Left lung (tissue), 10 donors: ENCODE measurements around the gene KIF26A. TPM values are rescaled to one million over a fixed set of nuclear protein-coding genes. Genes with fewer than 3 reads are reported as not detected.

Source experiments
- ATAC-seq: fragments of 200-7000 bp; cut with Tn5 transposase; one replicate; pipeline ENCODE4 v1.9.1; 2020; ENCODE audit warnings: moderate library complexity
- DNase-seq, 4 donors: peaks; one replicate each; pipeline ENCODE4 v3.0.0-alpha.2; 2013 to 2020
- H3K27ac ChIP-seq, 2 donors: fragments of 200-600 bp; sonication (generic) in 1 of 2; one replicate each; pipeline versions ENCODE4 v1.5.0 to v1.8.0; 2020 to 2021
- H3K27me3 ChIP-seq, 2 donors: fragments of 200-600 bp; sonication (generic) in 1 of 2; one replicate each; pipeline versions ENCODE4 v1.5.0 to v1.8.0; 2020 to 2021
- H3K36me3 ChIP-seq, 2 donors: fragments of 200-600 bp; sonication (generic) in 1 of 2; one replicate each; pipeline versions ENCODE4 v1.5.0 to v1.8.0; 2020 to 2021
- H3K4me1 ChIP-seq, 2 donors: fragments of 200-600 bp; one replicate each; pipeline ENCODE4 v1.8.0; 2021
- H3K4me3 ChIP-seq, 2 donors: fragments of 200-600 bp; sonication (generic) in 1 of 2; one replicate each; pipeline versions ENCODE4 v1.5.0 to v1.8.0; 2020 to 2021; ENCODE audit warnings: mild to moderate bottlenecking in 1 of 2
- H3K9me3 ChIP-seq, 2 donors: fragments of 200-600 bp; sonication (generic) in 1 of 2; one replicate each; pipeline versions ENCODE4 v1.5.0 to v1.8.0; 2020 to 2021
- CTCF ChIP-seq, 2 donors: fragments of 200-600 bp; sonication (generic) in 1 of 2; IDR thresholded peaks; one replicate each; pipeline versions ENCODE4 v1.5.0 to v1.8.0; 2021; ENCODE audit warnings: antibody characterized with exemption in 2 of 2
- intact Hi-C, 2 donors: fragments of 100-400 bp; cut with DNase I; formaldehyde crosslinking; loops; one replicate each; pipeline versions ENCODE4 v1.11.2 to v1.14.2; 2022
- polyA plus RNA-seq, 6 donors: library from polyadenylated mRNA; unstranded; fragments of 120-200 nt; gene quantifications; one replicate each; pipeline ENCODE4 v1.2.1, GENCODE V29; 2013; ENCODE audit not compliant: insufficient read length in 6 of 6
- total RNA-seq, 2 donors: library from RNA; stranded (reverse); fragmentation: NEBNext Ultra II Directional; extraction: Animal tissue kit (Norgen Biotek cat#: 25700); gene quantifications; one replicate each; pipeline ENCODE4 v1.2.1, GENCODE V29; 2021
- donor health status: DM: no; HTN: yes; CAD: no.
- donor health status: DM: no; HTN: no; CAD: no.

KIF26A gene
- total and polyA plus RNA-seq, 8 donors, result 4.5 to 25.5 (median 14.4) TPM

DNA sequence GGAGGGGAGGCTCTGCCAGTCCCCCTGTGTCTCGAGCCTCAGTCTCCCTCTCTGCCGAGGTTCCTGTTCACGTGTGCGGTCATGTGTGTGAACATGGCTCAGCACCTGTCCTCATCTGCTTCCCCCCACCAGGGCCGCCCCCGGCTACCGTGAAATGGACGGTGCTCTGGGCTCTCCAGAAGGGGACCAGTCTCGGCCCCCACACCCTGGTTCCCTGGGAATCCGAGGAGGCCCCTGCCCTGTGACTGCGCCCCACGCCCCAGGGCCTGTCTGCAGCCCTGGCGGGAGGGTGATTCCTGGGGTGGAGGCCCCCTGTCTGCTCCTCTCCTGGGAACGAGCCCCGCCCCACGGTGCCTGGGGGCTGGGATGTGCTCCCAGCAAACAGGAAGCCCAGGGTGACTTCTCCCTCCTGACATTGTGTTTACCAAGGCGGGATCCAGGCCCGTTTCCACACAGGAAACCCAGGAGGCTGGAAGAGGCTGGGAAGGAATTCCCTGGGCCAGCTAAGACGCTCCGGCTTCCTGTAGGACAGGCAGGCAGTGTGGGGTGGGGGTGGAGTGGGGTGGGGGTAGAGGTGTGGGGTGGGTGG, 46.6 kb downstream of the KIF26A start:
- H3K27me3 ChIP-seq, result peaks cover 0 to 6% of the 10 kb centered on the region in 2 donors
- TF ChIP-seq CTCF (IDR thresholded peaks at IDR 0.05), result no peak
- no peaks in the 10 kb centered on the region for H3K4me1 ChIP-seq
- intact Hi-C loops, result no loop called here
- no peaks in the 10 kb centered on the region for H3K9me3 ChIP-seq
- DNase-seq, result peak in 2 of 4 donors; percentile 60 to 77
- no peak overlapping the region for H3K4me3 ChIP-seq
- H3K27ac ChIP-seq, result peak overlapping the region; percentile 33 to 62
- ATAC-seq, result no peak
- H3K36me3 ChIP-seq, result no peaks in the 10 kb centered on the region

DNA sequence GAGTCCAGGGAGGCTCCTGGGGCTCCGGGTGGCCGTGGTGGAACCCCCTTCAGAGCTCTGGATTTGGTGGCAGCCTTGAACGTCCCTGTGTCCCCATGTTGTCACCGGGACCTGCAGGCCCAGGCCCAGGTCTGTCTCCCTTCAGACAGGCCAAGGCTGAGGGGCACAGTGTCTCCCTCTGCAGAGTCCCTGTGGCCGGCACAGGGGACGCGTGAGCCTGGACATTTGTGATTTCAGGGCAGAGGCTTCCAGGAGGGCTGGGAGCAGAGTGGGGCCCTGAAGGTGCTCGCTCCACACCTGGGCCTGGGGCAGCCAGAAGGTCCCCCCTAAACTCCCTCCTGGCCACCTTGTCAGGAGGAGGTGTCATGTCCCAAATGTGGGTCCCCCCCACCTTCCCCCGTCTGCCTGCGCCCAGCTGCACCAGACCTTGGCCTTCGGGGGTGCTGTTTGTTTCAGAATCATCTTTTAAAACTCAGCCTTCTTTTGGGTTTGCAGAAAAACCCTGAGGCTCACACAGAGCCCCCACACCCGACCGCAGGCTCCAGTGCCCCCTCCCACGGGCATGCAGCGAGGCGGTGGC, 47.6 kb downstream of the KIF26A start:
- intact Hi-C loops, result no loop called here
- TF ChIP-seq CTCF (IDR thresholded peaks at IDR 0.05), result no peak
- ATAC-seq, result no peak
- Histone ChIP-seq H3K27ac (no peak overlapping the region), H3K4me1 (no peaks in the 10 kb centered on the region), H3K27me3 (peaks cover 0 to 6% of the 10 kb centered on the region in 2 donors), H3K9me3 (no peaks in the 10 kb centered on the region), H3K4me3 (no peak overlapping the region), H3K36me3 (no peaks in the 10 kb centered on the region)
- DNase-seq, result peak in 1 of 4 donors; percentile 66

DNA sequence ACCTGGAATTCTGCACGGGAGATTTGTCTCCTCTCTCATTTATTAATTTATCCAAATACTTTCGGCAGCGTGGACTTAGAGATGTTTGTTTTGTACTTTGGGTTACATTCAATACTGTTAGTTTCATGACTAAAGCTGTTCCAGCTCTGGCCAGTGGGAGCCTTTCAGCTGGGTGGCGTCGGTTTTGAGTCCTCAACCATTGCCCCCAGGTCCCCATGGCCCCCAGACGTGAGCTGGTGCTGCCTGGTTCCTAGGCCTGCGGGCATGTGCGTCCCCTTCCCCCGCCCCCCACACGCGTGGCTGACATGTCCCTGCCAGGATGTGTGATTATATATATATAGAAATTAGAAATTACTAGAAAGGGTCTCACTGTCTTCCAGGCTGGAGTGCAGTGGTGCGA, 48.2 kb downstream of the KIF26A start:
- ATAC-seq (no peak), DNase-seq (peak in 1 of 4 donors; percentile 61)
- intact Hi-C loops, result no loop called here
- peaks cover 0 to 6% of the 10 kb centered on the region in 2 donors for H3K27me3 ChIP-seq
- TF ChIP-seq CTCF (IDR thresholded peaks at IDR 0.05), result no peak
- H3K4me1 ChIP-seq, result no peaks in the 10 kb centered on the region
- H3K27ac ChIP-seq, result no peak overlapping the region
- no peaks in the 10 kb centered on the region for H3K9me3 ChIP-seq
- no peaks in the 10 kb centered on the region for H3K36me3 ChIP-seq
- no peak overlapping the region for H3K4me3 ChIP-seq

DNA sequence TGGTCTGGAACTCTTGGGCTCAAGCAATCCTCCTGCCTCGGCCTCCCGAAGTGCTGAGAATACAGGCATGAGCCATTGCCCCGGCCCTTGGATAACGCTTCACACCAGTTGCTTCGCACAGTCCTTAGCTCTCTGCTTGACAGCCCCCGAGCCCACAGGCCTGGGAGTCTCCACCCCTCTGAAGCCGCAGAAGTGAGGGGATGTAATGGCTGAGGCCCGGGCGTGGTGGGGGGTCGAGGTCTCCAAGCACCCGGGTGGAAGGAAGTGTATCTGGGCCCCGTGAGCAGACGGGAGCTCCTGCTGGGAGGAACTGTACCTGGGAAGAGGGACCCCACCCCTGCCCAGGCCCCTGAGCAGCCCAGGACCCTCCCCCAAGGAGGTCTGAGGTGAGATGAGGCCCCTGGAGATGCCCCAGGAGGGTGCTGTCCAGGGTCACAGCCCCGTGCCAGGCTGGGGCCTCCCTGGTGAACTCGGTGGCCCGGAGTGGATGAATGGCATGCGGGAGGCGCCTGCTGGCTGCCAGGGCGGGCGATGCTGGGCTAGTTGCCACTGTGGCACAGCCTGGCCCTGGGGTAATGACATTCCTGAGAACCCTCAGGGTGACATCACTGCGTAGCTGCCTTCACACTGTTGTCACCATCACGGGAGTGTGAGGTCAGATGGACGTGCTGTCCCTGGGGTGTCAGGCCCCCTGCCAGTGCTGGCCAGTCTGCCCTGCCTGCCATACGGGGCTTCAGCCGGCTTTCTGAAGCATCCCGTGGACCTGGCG, 48.9 kb downstream of the KIF26A start:
- Histone ChIP-seq H3K4me3 (no peak overlapping the region), H3K9me3 (no peaks in the 10 kb centered on the region), H3K27me3 (peaks cover 0 to 6% of the 10 kb centered on the region in 2 donors), H3K27ac (no peak overlapping the region), H3K4me1 (no peaks in the 10 kb centered on the region), H3K36me3 (no peaks in the 10 kb centered on the region)
- DNase-seq, result peak in 1 of 4 donors; percentile 59
- ATAC-seq, result no peak
- TF ChIP-seq CTCF (IDR thresholded peaks at IDR 0.05), result no peak
- intact Hi-C loops, result no loop called here
